HG03159 (cell line): ENCODE results near the gene EXOC4.
"Not testable (repeated sequence)": the region's sequence is repeated elsewhere in the genome, so short reads cannot be mapped to it uniquely, and the experiment has no call there.

ENCODE experiments used
- ATAC-seq: cut with Tn5 transposase; IDR thresholded peaks from one replicate; pipeline ENCODE4 v1.9.1; 2021; ENCODE audit warnings: mild to moderate bottlenecking, moderate library complexity; ENCODE audit not compliant: unreplicated experiment

The EXOC4 gene

GRCh38 chr7:133957845-133958244 lies 705.0 kb downstream of the EXOC4 start:
- ATAC-seq, result no peak

GRCh38 chr7:133958822-133959221 lies 705.9 kb downstream of the EXOC4 start:
- no peak for ATAC-seq

- no peak for ATAC-seq
Measured at GRCh38 chr7:133959505-133959904, 706.6 kb downstream of the EXOC4 start.

GRCh38 chr7:133961724-133962123 lies 708.8 kb downstream of the EXOC4 start:
- ATAC-seq, result no peak

GRCh38 chr7:133962646-133963045 lies 709.8 kb downstream of the EXOC4 start:
- no peak for ATAC-seq

- ATAC-seq, result no peak
Measured at GRCh38 chr7:133963629-133964028, 710.8 kb downstream of the EXOC4 start.

GRCh38 chr7:133971625-133972024 lies 718.7 kb downstream of the EXOC4 start:
- no peak for ATAC-seq

- no peak for ATAC-seq
Measured at GRCh38 chr7:133973710-133974109, 720.8 kb downstream of the EXOC4 start.

- no peak for ATAC-seq
Measured at GRCh38 chr7:133975130-133975529, 722.3 kb downstream of the EXOC4 start.

GRCh38 chr7:133976140-133976539 lies 723.3 kb downstream of the EXOC4 start:
- no peak for ATAC-seq

- ATAC-seq, result no peak
Measured at GRCh38 chr7:133977409-133978274, 724.8 kb downstream of the EXOC4 start.

- no peak for ATAC-seq
Measured at GRCh38 chr7:133978502-133979295, 725.8 kb downstream of the EXOC4 start.

- ATAC-seq, result no peak
Measured at GRCh38 chr7:133980804-133981203, 727.9 kb downstream of the EXOC4 start.

GRCh38 chr7:133983685-133984419 lies 731.0 kb downstream of the EXOC4 start:
- ATAC-seq, result no peak

GRCh38 chr7:133985300-133985699 lies 732.4 kb downstream of the EXOC4 start:
- ATAC-seq, result no peak

- ATAC-seq, result no peak
Measured at GRCh38 chr7:133987582-133987981, 734.7 kb downstream of the EXOC4 start.

- ATAC-seq, result no peak
Measured at GRCh38 chr7:133993547-133993946, 740.7 kb downstream of the EXOC4 start.

- not testable (repeated sequence) for ATAC-seq
Measured at GRCh38 chr7:133994100-133994499, 741.2 kb downstream of the EXOC4 start.

- ATAC-seq, result no peak
Measured at GRCh38 chr7:133997463-133997862, 744.6 kb downstream of the EXOC4 start.

GRCh38 chr7:133999178-133999577 lies 746.3 kb downstream of the EXOC4 start:
- ATAC-seq, result no peak

- ATAC-seq, result no peak
Measured at GRCh38 chr7:134004829-134005505, 752.1 kb downstream of the EXOC4 start.
